ENCODE data around the gene APIP.

- TF ChIP-seq EP300 (IDR thresholded peaks at IDR 0.05) (no peak), CTCF (IDR thresholded peaks at IDR 0.05) (no peak)
These were observed 50.9 kb downstream of the APIP start for GRCh38 chr11:34865261-34865660.
